Cerebellar nuclear complex (tissue), 1 donor: ENCODE results near the gene SLC39A1.
"Not testable (repeated sequence)": the region's sequence is repeated elsewhere in the genome, so short reads cannot be mapped to it uniquely, and the experiment has no call there.

Source experiments
- DNase-seq, 2 experiments: peaks; one replicate each; lab custom pipeline; 2025; lab: John Stamatoyannopoulos, UW

SLC39A1 gene, protein sequence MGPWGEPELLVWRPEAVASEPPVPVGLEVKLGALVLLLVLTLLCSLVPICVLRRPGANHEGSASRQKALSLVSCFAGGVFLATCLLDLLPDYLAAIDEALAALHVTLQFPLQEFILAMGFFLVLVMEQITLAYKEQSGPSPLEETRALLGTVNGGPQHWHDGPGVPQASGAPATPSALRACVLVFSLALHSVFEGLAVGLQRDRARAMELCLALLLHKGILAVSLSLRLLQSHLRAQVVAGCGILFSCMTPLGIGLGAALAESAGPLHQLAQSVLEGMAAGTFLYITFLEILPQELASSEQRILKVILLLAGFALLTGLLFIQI

DNA sequence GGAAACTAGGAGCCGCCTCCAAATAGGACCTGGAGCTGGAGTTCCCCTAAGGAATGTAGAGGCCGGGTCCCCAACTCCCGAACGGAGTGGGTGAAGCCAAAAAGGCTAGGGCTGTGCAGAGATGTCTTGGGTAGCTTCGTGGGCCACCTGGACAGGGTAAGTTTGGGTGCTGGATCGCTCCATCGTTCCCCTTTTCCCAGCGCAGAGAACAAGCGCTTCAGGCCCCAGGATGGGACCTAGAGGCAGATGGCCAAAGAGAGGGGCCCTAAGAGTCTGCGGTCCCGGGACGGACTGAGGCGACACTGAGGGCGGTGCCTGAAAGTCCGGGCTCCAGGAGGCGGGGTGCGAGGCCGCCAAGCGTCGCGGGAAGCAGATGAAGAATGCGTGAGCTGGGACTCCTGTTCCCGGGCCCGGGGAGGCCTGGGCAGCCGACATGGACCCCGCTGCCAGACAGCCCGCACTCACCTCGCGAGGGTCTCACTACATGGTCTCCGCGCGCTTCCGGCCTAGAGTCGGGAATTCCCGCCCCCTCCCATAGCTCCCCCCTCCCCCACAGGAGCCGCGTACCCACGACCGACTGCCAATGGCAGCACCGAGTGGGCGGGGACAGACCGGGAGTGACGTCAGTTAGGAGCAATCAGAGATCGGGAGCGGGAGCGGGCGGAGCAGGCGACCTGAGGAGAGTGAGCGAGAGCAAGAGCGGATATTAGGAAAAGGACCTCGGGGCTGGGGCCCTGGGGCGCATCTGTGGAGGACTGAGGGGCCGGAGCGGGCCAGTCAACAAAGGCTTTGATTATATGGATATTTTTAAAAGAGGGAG, at the start of gene SLC39A1:
Gene SLC39A1 (minus strand): TSS at position 508 of the 820 bp plus-strand sequence. CDS start 822 bp downstream, outside the sequence.
- DNase-seq, result peak; percentile 96 to 97

DNA sequence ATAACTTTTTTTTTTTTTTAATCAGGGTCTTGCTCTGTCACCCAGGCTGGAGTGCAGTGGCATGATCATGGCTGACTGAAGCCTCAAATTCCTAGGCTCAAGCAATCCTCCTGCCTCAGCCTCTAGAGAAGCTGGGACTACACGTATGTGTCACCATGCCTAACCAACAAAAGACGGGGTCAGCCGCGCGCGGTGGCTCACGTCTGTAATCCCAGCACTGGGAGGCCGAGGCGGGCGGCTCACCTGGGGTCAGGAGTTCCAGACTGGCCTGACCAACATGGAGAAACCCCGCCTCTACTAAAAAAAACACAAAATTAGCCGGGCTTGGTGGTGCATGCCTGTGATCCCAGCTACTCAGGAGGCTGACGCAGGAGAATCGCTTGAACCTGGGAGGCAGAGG, 49.2 kb upstream of the SLC39A1 start:
- not testable (repeated sequence) for DNase-seq

DNA sequence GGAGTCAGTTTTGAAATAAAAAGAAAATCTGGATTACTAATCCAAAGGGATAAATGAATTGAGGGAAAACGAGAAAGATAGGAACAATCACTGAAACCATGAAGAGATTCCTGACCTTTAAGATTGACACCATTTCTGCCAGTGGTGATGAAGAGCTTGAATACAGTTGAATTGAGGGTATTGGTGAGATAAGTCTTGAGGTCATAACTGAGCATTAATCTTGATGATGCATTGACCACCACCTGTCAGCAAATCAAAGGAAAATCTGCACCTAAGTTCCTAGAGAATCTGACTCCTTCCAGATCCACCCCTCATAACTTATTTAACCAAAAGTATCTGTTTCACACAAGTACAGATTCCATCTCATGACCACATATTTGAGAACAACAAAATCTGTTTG, 48.8 kb upstream of the SLC39A1 start:
- no peak for DNase-seq

DNA sequence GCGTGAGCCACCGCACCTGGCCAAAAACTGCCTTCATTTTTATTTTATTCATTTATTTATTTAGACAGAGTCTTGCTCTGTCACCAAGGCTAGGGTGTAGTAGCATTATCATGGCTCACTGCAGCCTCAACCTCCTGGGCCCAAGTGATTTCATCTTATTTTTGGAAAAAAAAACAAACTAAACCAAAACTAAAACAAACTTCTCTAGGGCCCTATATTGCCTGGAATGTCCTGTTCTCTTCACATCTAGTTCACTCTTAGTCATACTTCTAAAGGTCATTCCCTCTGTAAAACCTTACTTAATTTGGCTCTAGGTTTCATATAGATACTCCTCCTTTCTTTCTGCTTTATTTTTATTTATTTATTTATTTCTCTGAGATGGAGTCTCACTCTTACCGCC, 42.8 kb upstream of the SLC39A1 start:
- DNase-seq, result no peak

DNA sequence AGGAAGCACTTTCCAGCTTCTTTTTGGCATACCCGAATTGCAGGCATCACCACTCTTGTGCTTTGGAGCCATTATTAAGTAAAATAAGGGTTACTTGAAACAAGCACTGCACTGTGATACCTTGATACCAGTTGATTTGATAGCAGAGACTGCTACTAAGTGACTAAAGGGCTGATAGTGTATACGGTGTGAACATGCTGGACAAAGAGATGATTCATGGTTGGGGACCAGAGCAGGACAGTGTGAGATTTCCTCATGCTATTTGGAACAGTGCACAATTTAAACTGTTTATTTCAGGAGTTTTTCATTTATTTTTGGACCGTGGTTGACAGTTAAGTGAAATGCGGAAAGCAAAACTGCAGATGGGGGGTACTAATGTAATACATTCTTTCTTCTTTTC, 37.1 kb upstream of the SLC39A1 start:
- no peak for DNase-seq

DNA sequence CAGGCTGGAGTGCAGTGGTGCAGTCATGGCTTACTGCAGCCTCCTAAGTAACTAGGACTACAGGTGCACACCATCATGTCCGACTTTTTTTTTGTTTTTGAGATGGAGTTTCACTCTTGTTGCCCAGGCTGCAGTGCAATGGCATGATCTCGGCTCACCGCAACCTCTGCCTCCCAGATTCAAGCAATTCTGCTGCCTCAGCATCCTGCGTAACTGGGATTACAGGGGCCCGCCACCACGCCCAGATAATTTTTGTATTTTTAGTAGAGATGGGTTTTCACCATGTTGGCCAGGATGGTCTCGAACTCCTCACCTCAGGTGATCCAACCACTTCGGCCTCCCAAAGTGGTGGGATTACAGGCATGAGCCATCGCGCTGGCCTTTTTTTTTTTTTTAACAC, 33.5 kb upstream of the SLC39A1 start:
- DNase-seq, result not testable (repeated sequence)

DNA sequence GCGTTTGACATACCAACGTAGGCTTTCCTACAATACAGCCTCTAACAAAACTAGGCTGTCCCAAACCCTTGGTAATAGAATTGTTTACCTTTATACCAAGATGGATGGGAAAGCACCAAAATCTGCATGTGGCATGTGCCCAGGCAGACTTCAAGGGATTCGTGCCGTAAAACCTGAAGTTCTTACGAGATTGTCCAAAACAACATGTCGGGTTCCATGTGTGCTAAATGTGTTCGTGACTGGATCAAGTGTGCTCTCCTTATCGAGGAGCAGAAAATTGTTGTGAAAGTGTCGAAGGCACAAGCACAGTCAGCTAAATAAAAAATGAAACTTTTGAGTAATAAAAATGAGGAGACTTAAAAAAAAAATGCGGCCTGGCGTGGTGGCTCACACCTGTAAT, 32.3 kb upstream of the SLC39A1 start:
- no peak for DNase-seq

DNA sequence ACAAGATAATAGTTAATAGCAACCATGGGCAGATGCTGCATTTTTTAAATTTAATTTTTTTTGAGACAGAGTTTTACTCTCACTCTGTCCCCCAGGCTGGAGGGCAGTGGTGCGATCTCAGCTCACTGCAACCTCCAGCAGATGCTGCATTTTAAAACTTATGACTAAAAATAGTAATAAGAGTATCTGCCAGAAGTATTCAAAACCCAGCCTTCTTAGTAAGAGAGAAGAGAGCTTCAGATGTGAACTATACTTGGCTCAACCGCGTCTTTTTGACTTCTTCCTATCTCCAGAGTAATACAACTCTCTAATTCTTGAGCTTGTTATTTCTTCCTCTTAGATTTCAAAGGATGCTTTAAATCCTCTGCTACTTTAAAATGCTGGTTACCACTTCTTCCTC, 31.9 kb upstream of the SLC39A1 start:
- no peak for DNase-seq

DNA sequence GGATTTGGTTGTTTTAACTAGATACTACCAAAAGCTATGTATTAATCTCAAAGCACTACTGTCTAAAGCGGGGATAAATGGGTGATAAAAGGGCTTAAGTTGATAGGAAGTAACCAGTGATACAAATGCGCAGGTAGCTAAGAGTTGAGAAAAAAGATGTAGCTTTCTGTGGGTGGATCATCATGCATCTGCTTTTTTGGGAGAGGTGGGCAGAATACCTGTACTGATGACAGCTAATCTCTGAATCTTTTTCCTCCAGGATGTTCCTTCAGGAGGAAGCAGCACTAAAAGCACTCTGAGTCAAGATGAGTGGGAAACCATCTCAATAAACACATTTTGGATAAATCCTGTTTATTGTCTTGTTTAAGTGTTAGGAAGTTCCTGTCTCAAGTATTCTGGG, 28.5 kb upstream of the SLC39A1 start:
- DNase-seq, result no peak

DNA sequence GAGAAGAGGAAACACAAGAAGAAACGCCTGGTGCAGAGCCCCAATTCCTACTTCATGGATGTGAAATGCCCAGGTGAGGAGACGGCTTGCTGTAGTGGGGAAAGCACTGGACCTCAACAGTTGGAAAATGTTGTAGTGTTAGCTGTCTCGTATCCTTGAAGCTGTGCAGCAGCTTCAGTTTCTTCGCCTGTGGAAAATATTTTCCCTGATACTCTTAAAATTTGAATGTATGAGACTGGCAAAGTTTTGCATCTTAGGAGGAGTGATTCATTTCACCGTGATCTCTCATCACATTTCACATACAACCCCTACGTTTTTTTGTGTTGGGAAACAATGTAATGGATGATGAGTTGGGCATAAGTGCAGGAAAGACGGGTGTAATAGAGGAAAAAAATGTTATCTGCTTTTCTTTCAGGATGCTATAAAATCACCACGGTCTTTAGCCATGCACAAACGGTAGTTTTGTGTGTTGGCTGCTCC, 27.9 kb upstream of the SLC39A1 start:
- no peak for DNase-seq

DNA sequence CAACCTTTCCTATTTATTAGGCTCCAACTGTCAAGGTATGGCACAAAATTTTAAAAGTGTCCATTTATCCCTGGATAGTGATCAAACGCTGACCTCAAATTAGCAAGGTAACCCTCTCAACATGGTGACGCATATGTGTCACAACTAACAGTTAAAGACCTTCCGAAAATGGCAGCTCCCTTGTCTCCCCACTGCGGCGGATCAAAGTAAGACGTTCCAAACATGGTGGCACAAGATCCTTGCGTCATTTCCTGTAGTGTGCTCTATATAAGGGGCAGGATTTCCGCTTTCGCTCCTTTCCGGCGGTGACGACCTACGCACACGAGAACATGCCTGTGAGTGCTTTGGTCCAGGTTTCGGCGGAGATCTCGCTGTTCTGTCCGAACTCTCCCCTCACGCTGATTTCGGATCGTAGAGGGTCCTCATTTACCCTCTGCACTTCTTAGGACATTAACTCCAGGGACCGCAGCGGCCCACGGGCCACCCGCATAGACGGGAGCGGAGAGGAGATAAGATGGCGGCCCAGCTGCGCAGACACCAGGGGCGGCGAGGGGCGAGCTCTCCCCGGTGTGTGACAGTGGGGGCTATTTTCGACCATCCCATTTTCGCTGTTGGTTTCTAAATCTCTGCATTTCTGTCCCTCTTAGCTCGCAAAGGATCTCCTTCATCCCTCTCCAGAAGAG, 27.3 kb upstream of the SLC39A1 start, which contains the start of gene RPS27:
Gene RPS27 (plus strand): TSS at position 295 of the 683 bp plus-strand sequence. CDS start 35 bp downstream, at position 330.
- DNase-seq, result peak; percentile 85 to 98

DNA sequence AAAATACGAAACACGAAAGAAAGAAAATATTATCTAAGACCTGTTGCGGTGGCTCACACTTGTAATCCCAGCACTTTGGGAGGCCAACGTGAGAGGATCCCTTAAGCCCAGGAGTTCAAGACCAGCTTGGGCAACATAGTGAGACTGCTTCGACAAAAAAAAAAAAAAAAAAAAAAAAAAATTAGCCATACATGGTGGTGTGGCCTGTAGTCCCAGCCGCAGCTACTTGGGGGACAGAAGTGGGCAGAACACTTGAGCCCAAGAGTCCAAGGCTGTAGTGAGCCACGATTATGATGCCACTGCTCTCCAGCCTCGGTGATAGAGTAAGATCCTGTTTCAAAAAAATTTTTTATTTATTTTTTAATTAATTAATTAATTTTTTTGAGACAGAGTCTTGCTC, 24.3 kb upstream of the SLC39A1 start:
- DNase-seq, result no peak

DNA sequence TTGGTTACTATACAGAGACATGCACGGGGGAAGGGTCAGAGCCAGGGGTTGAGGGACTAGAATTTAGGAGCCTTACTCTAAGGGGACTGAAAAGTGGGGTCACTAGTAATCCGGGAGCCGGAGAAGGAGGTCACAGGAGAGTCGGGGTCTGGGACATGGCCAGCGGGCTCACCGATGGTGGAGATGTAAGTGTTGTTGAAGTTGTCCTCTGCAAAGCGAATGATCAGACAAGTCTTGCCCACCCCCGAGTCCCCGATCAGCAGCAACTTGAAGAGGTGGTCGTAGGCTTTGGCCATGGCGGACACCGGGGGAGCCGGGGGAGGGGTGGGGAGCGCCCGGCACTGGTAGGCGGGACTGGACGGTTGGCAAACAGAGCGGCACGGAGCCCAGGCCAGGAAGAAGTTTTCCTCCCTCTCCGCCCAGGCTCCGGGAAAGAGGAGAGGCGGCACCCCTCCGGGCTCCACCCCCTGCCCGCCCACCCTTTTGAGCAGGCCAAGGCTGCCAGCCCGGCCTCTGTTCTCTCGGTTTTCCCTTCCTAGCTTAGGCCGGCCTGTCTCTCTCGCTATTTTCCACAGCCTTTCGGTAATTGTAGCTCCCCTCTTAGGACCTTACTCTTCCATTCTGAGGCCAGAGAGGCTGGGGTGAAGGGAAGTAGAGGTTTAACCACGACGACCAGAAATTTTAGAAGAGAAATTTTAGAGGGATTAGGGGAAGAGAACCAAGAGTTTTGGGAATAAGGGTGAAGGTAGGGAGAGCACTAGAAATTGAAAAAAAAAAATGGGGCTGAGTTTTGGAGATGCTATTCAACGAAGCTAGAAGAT, 22.8 kb upstream of the SLC39A1 start, which contains the start of gene RAB13:
Gene RAB13 (minus strand): TSS at position 399 of the 821 bp plus-strand sequence. CDS start 103 bp downstream, at position 296.
- no peak for DNase-seq

DNA sequence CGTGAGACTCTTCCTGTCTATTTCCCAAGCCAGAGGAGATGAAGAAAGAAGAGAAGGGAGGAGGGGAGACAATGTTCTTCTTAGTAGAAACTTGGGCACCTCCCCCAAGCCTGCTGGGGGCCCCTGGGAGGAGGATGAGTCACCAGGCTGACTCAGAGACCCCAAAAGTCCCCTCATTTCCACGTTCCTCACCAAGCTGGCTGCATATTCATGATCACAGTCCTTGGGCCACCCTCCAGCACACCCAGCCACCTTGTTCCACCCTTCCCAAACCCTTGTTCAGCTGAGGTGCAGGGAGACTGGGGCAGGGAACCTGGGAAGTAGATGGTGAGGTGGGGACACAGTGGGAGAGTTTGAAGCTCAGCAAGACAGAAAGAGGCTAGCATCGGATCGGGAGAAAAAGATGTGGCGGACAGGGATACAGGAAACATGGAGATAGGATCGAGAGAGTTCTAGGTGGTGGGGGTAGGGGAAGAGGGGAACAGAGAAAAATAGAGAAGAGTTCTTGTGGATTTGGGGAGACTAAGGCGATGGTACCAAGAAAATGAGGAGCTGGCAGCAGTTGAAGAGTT, 22.1 kb upstream of the SLC39A1 start:
- no peak for DNase-seq

DNA sequence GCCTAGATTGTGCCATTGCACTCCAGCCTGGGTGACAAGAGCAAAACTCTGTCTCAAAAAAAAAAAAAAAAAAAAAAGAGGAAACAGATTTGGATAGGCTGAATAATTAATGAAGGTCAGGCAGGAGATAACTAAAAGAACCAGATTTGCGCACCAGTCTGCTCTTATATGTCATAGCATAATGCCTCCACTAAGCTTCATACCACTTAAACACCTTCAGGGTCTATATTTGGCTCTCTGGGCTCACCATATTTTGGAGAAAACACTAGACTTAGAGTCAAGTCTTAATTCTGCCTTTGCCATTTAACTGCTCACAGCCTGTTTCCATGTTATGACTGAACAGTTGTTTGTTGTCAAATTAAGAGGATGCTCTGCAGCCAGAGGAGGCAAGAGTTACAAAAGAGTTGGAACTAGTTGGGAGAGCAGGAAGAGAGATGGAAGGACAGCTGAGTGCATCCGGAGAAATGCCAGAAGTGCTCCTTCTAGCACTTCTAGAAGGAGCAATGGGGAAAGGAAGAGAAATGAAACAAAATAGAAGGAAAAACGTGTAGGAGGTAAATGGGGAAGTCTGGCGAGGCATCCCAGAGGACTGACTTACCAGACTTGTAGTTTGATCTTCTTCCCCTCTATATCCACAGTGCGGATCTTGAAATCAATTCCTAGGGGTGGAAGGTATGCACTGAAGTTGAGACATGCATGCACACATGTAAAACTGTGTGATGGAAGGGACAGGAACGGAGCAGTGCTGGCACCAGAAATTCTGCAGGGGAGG, 21.0 kb upstream of the SLC39A1 start:
- no peak for DNase-seq

DNA sequence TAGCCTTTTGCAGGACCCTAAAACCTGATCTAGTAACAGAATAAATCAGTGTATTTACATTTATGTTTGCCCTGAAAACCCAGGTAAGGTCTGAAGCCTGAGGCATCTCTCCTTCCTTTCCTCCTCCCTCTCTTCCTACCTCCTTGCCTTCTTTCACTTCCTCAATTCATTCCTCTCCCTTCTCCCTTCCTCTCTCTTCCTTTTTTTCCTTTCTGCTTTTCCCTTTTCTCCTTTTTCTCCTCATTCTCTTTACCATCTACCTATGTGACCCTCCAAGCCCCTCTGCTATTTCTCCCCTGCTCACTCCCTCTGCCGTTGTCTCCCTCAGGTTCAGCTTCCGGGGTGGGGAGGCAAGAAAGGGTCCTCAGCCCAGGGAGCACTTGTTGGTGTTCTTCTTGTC, 18.4 kb upstream of the SLC39A1 start:
- not testable (repeated sequence) for DNase-seq

DNA sequence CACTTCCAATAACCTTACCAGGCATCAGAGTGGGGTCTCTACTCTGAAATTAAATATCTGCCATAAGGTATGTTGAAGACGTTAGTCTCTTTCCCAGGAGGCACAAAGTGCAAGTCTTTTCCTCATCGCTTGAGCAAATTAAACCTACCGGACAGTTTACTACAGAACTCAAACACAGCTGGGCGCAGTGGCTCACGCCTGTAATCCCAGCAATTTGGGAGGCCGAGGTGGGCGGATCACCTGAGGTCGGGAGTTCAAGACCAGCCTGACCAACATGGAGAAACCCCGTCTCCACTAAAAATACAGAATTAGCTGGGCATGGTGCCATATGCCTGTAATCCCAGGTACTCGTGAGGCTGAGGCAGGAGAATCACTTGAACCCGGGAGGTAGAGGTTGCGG, 15.8 kb upstream of the SLC39A1 start:
- not testable (repeated sequence) for DNase-seq

DNA sequence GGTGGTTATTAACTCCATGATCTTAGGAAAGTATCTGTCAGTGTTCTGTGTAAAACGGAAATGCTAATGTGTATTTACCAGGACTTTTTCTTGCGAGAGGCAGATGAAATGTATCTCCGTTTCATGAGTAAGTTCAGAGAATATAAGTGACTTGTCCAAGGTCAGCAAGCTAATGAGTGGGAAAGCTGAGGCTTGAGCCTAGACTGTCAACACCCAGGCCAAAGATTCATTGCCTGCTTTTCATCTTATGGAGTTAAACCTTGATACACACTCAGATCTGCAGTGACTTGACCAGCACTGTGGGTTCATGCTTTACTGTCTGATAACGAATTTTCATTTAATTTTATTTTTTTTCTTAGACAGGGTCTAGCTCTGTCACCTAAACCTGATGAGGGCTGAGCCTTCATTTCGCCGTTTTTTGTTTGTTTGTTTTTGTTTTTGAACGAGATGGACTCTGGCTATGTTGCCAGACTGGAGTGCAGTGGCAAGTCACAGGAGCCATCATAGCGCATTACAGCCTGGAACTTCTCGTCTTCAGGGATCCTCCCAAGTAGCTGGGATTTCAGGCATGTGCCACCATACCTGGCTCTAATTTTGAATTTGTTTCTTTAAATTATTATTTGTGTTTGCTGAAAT, 15.1 kb upstream of the SLC39A1 start:
- DNase-seq, result no peak
